Measurements from ENCODE around the gene FOXR1.

- TF ChIP-seq EZH2 (IDR thresholded peaks at IDR 0.05; ENCODE audit: borderline replicate concordance, insufficient read depth, low read depth, low read length, poor library complexity, severe bottlenecking) = no peak
- TF ChIP-seq, protein P1, sequence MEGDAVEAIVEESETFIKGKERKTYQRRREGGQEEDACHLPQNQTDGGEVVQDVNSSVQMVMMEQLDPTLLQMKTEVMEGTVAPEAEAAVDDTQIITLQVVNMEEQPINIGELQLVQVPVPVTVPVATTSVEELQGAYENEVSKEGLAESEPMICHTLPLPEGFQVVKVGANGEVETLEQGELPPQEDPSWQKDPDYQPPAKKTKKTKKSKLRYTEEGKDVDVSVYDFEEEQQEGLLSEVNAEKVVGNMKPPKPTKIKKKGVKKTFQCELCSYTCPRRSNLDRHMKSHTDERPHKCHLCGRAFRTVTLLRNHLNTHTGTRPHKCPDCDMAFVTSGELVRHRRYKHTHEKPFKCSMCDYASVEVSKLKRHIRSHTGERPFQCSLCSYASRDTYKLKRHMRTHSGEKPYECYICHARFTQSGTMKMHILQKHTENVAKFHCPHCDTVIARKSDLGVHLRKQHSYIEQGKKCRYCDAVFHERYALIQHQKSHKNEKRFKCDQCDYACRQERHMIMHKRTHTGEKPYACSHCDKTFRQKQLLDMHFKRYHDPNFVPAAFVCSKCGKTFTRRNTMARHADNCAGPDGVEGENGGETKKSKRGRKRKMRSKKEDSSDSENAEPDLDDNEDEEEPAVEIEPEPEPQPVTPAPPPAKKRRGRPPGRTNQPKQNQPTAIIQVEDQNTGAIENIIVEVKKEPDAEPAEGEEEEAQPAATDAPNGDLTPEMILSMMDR (IDR thresholded peaks at IDR 0.05) = no peak
These were observed 42.0 kb upstream of the FOXR1 start for GRCh38 chr11:118929501-118930093.

Data from B cell (primary cell).